Glutamatergic neuron (in vitro differentiated cells): ENCODE measurements around the gene SHROOM3. TPM values are rescaled to one million over a fixed set of nuclear protein-coding genes. Genes with fewer than 3 reads are reported as not detected.

Experiments
- DNase-seq: peaks from one replicate; pipeline ENCODE4 v3.0.0; 2022
- H3K27ac Mint-ChIP-seq: one replicate; pipeline ENCODE4 v1.8.0; 2020; ENCODE audit warnings: mild to moderate bottlenecking, mixed read lengths, inconsistent platforms; ENCODE audit not compliant: unreplicated experiment
- H3K27me3 Mint-ChIP-seq: one replicate; pipeline ENCODE4 v1.8.0; 2020; ENCODE audit warnings: mild to moderate bottlenecking, moderate library complexity, mixed read lengths, inconsistent platforms; ENCODE audit not compliant: unreplicated experiment
- H3K36me3 Mint-ChIP-seq: one replicate; pipeline ENCODE4 v1.8.0; 2020; ENCODE audit warnings: mild to moderate bottlenecking, mixed read lengths, inconsistent platforms; ENCODE audit not compliant: unreplicated experiment
- H3K4me1 Mint-ChIP-seq: one replicate; pipeline ENCODE4 v1.8.0; 2020; ENCODE audit warnings: mild to moderate bottlenecking, low read depth, mixed read lengths, inconsistent platforms; ENCODE audit not compliant: unreplicated experiment
- H3K4me3 Mint-ChIP-seq: one replicate; pipeline ENCODE4 v1.8.0; 2020; ENCODE audit warnings: mild to moderate bottlenecking, mixed read lengths, inconsistent platforms; ENCODE audit not compliant: unreplicated experiment
- H3K9me3 Mint-ChIP-seq: one replicate; pipeline ENCODE4 v1.8.0; 2020; ENCODE audit warnings: mild to moderate bottlenecking, moderate library complexity, mixed read lengths, inconsistent platforms; ENCODE audit not compliant: unreplicated experiment
- total RNA-seq: library from RNA; stranded (reverse); fragmentation: NEBNext Ultra II Directional; extraction: Animal tissue kit (Norgen Biotek cat#: 25700); gene quantifications from one replicate; pipeline ENCODE4 v1.2.1, GENCODE V29; 2021; ENCODE audit not compliant: unreplicated experiment
- TF ChIP-seq, protein P1 (sequence below): fragments of 200-600 bp; sonication (generic); IDR thresholded peaks from one replicate; pipeline ENCODE4 v1.5.0; 2021; ENCODE audit not compliant: partially characterized antibody, unreplicated experiment

SHROOM3 gene
- total RNA-seq, 1 donor from 2014 or later: 1.9 TPM

DNA sequence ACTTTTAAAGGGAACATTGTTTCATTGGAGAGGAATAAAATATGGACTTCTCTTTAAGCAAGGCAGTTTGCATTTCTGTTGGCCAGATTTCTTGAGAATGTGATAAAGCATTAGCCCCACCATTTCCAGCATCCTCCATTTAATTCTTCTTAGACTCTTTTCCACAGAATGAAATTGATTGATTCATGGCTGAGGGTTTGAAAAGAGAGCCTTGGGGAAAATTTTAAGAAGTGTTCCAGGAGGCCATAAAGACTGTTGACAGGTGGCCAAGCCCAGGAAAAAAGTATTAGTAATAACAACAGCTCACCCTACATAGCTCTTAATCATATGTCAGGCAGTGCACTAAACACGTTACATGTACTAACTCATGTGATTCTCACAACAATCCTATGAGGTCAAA is 53.4 kb downstream of the SHROOM3 start:
- no peak overlapping the region for H3K4me3 Mint-ChIP-seq
- H3K4me1 Mint-ChIP-seq: no peaks in the 10 kb centered on the region
- H3K9me3 Mint-ChIP-seq: no peaks in the 10 kb centered on the region
- H3K36me3 Mint-ChIP-seq: no peaks in the 10 kb centered on the region
- no peak for DNase-seq
- no peak overlapping the region for H3K27ac Mint-ChIP-seq
- TF ChIP-seq, protein P1, sequence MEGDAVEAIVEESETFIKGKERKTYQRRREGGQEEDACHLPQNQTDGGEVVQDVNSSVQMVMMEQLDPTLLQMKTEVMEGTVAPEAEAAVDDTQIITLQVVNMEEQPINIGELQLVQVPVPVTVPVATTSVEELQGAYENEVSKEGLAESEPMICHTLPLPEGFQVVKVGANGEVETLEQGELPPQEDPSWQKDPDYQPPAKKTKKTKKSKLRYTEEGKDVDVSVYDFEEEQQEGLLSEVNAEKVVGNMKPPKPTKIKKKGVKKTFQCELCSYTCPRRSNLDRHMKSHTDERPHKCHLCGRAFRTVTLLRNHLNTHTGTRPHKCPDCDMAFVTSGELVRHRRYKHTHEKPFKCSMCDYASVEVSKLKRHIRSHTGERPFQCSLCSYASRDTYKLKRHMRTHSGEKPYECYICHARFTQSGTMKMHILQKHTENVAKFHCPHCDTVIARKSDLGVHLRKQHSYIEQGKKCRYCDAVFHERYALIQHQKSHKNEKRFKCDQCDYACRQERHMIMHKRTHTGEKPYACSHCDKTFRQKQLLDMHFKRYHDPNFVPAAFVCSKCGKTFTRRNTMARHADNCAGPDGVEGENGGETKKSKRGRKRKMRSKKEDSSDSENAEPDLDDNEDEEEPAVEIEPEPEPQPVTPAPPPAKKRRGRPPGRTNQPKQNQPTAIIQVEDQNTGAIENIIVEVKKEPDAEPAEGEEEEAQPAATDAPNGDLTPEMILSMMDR: no peak
- H3K27me3 Mint-ChIP-seq: peaks cover 3% of the 10 kb centered on the region

DNA sequence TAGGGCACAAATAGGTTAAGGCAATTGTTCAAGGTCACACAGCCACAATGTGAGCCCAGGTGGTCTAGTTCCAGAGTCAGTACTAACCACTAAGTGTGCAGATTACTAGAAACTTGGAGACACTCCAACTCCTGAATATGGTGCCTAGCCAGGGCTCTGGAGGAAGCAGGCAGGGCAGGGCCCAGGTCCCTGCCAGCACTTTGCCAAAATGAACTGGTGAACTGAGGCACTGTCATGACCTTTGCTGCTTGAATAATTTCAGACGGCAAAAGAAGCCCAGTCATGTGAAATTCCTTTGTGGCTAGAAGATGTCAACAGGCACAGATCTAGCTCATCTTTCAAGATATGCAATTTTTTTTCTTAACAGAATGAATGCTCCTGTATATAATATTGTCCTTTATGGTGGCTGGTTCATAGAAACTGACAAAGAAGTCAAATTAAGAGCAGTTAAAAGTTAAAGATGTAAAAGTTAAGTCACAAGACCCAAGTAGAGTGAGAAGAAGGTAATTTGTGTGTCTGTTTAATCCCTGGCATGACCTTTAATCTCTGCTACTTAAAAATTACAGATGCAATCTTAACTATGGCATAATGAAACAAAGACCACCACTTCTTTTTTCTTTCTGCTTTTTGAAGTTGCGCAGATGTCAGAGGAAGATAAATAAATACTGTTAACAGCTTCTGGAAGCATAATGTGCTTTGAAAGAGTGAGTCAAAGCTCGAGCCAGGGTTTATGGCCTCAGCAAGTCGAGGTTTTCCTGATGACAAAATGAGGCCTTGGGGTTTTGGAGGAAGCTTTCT is 54.1 kb downstream of the SHROOM3 start:
- Mint-ChIP-seq H3K4me1 (peaks cover 2% of the 10 kb centered on the region), H3K4me3 (no peak overlapping the region), H3K36me3 (no peaks in the 10 kb centered on the region), H3K27ac (no peak overlapping the region), H3K27me3 (peaks cover 3% of the 10 kb centered on the region), H3K9me3 (no peaks in the 10 kb centered on the region)
- DNase-seq: no peak
- TF ChIP-seq, protein P1: no peak

DNA sequence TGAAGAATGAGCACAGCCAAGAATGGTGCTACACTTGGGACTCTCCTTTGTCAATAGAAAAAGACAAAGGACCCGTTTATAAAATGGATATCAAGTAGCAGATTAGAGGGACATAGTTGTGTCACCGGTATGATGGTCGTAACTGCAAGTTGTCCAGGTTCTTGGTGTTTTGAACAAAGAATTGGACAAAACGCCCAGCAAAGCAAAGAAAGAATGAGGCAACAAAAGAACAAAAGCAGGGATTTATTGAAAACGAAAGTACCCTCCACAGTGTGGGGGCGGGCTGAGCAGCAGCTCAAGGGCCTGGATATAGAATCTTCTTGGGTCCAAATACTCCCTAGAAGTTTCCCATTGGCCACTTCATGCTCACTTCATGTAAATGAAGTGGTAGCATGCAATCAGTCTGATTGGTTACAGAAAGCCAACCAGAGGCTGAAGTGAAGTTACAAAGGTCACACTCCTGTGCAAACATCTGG is 54.7 kb downstream of the SHROOM3 start:
- peaks cover 6% of the 10 kb centered on the region for H3K4me1 Mint-ChIP-seq
- no peaks in the 10 kb centered on the region for H3K9me3 Mint-ChIP-seq
- H3K4me3 Mint-ChIP-seq: no peak overlapping the region
- H3K27ac Mint-ChIP-seq: no peak overlapping the region
- no peak for DNase-seq
- TF ChIP-seq, protein P1: no peak
- H3K27me3 Mint-ChIP-seq: peaks cover 3% of the 10 kb centered on the region
- H3K36me3 Mint-ChIP-seq: no peaks in the 10 kb centered on the region

DNA sequence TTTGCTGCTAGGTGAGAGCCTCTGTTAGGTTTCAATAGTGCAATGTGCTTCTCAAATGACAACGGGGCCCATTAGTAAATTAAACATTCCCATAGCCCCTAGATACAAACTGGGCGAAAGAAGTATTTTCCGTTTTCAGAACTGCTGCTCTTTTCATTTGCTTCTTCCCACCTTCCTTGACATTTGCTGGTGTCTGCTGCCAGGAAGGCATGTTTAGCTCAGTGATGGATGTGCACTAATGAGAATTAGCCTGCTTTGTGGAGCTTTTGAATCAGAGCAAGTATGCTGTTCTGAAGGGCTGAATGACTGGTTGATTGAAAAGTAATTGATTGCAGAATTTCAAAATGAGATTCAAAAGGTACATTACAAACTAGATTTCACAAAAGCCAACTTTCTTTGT is 57.0 kb downstream of the SHROOM3 start:
- Mint-ChIP-seq H3K27me3 (peaks cover 3% of the 10 kb centered on the region), H3K36me3 (no peaks in the 10 kb centered on the region), H3K4me1 (peaks cover 12% of the 10 kb centered on the region), H3K4me3 (no peak overlapping the region), H3K9me3 (peaks cover 4% of the 10 kb centered on the region), H3K27ac (no peak overlapping the region)
- no peak for DNase-seq
- TF ChIP-seq, protein P1: no peak

DNA sequence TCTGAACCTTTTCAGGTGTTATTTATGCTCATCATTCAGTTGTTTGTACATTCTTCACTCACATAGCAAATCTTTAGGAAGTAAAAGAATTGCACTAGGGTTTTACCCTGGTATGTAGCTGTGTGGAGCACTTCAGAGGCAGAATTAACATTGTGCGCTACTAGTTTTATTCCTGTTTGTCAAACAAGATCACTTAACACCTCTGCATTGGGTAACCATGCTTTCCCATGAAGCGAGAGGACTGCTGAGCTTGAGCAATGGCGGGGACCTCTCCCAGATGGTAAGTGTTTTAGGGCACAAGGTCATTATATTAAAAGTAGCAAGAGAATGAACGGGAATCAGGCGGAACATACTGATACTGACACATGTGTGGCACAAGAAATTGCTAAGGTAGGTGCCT is 59.2 kb downstream of the SHROOM3 start:
- DNase-seq: no peak
- Mint-ChIP-seq H3K27ac (no peak overlapping the region), H3K4me1 (peaks cover 12% of the 10 kb centered on the region), H3K4me3 (no peak overlapping the region), H3K27me3 (peaks cover 3% of the 10 kb centered on the region), H3K9me3 (peaks cover 4% of the 10 kb centered on the region), H3K36me3 (no peaks in the 10 kb centered on the region)
- TF ChIP-seq, protein P1: no peak
